Measurements from ENCODE around the gene PPM1G. TPM values are rescaled to one million over a fixed set of nuclear protein-coding genes. Genes with fewer than 3 reads are reported as not detected.

PPM1G gene
- total RNA-seq, 1 donor from 2014 or later = 121 TPM

DNA sequence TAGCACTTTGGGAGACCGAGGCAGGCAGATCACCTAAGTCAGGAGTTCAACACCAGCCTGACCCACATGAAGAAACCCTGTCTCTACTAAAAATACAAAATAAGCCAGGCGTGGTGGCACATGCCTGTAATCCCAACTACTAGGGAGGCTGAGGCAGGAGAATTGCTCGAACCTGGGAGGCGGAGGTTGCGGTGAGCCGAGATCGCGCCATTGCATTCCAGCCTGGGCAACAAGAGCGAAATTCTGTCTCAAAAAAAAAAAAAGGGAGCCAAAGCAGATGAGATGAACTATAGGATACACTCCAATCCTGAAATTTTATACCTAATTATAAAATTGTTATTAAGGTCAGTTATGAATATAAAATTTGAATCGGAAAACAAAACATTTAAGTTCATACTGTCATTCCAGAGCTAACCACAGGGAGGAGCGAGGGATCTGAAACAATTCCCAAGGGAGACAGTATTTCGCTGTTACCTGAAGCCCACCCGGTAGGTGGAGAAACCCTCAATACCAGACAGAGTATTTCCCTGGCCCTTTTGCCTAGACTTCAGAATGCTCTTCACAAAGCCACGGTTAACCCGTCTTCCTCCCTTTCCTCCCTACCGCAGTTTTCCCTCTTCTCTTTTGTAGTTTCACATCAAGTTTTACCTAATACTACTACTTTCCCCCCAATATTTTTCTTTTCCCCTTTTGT lies 1.4 kb downstream of the PPM1G start:
- Histone ChIP-seq H3K4me3 (ENCODE audit: low read depth, low read length) (peak overlapping the region; percentile 94), H3K36me3 (ENCODE audit: control insufficient read depth, insufficient read depth, low read length) (no peaks in the 10 kb centered on the region), H3K27me3 (ENCODE audit: control insufficient read depth, insufficient read depth, low read length) (no peaks in the 10 kb centered on the region)
- TF ChIP-seq, protein P1, sequence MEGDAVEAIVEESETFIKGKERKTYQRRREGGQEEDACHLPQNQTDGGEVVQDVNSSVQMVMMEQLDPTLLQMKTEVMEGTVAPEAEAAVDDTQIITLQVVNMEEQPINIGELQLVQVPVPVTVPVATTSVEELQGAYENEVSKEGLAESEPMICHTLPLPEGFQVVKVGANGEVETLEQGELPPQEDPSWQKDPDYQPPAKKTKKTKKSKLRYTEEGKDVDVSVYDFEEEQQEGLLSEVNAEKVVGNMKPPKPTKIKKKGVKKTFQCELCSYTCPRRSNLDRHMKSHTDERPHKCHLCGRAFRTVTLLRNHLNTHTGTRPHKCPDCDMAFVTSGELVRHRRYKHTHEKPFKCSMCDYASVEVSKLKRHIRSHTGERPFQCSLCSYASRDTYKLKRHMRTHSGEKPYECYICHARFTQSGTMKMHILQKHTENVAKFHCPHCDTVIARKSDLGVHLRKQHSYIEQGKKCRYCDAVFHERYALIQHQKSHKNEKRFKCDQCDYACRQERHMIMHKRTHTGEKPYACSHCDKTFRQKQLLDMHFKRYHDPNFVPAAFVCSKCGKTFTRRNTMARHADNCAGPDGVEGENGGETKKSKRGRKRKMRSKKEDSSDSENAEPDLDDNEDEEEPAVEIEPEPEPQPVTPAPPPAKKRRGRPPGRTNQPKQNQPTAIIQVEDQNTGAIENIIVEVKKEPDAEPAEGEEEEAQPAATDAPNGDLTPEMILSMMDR (IDR thresholded peaks at IDR 0.05; ENCODE audit: insufficient read depth, low read length, poor library complexity, severe bottlenecking) = peak; percentile 59
- DNase-seq (ENCODE audit: low read depth) = no peak

DNA sequence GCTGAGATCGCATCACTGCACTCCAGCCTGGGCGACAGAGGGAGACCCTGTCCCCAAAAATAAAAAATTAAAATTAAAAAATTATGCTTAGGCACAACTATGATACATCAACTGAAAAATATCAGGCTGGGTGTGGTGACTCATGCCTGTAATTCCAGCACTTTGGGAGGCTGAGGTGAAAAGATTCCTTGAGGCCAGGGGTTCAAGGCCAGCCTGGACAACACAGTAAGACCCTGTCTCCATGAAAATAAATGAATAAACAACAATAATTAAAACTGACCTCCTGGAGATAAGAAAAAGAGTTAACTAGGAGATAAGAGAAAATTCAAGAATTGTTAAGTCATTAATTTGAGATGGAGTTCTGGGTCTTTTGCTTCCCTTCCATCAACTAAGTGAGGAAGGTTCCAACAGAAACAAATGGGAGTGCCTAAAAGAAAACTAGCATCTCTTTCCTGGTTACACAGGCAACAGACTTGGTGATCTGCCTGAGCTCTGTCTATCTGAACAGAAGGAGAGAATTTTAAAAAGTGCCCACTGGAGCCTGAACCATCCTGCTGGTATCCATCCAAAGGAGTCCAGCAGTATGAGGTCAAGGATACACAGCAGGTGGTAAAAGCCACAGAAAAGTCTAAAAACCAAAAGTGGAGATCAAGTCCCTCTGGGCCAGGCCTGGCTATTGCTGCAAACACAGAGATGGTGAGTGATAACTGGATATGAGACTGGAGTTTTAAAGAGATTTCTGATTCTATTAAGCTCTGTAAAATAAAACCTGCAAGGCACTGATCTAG lies 8.8 kb downstream of the PPM1G start:
- no peak for DNase-seq (ENCODE audit: low read depth)
- TF ChIP-seq, protein P1 (IDR thresholded peaks at IDR 0.05; ENCODE audit: insufficient read depth, low read length, poor library complexity, severe bottlenecking) = no peak
- H3K27me3 ChIP-seq (ENCODE audit: control insufficient read depth, insufficient read depth, low read length) = no peaks in the 10 kb centered on the region
- H3K36me3 ChIP-seq (ENCODE audit: control insufficient read depth, insufficient read depth, low read length) = no peaks in the 10 kb centered on the region
- H3K4me3 ChIP-seq (ENCODE audit: low read depth, low read length) = no peak overlapping the region

DNA sequence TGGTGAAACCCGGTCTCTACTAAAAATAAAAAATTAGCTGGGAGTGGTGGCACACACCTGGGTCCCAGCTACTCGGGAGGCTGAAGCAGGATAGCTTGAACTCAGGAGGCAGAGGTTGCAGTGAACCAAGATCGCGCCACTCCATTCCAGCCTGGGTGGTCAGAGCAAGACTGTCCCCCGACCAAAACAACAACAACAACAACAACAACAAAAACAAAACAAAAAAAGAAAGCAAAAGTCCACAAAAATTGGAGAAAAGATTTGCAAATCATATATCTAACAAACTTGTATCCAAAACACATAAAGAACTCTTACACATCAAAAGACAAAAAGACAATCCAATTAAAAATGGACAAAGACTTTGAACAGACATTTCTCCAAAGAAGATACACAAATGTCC lies 10.4 kb downstream of the PPM1G start:
- DNase-seq (ENCODE audit: low read depth) = no peak
- TF ChIP-seq, protein P1 (IDR thresholded peaks at IDR 0.05; ENCODE audit: insufficient read depth, low read length, poor library complexity, severe bottlenecking) = no peak
- no peak overlapping the region for H3K4me3 ChIP-seq (ENCODE audit: low read depth, low read length)
- no peaks in the 10 kb centered on the region for H3K36me3 ChIP-seq (ENCODE audit: control insufficient read depth, insufficient read depth, low read length)
- no peaks in the 10 kb centered on the region for H3K27me3 ChIP-seq (ENCODE audit: control insufficient read depth, insufficient read depth, low read length)

DNA sequence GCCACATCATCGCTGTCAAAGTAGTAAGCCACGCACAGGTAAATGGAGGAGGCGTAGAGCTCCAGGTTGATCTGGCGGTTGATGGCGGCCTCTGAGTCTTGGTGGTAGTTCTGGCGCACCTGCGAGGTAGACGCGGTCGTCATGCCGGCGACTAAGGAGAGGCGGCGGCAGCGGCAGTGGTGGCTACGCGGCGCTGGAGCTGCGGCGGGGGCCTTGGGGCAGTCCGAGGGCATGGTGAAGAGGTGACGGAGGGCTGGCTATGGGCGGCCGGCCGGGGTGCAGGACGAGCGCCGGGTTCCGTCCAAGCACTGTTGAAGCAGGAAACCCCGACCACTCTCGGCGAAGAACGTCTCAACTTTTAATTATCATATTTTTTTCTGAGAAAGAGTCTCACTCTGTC lies 16.2 kb downstream of the PPM1G start:
- TF ChIP-seq, protein P1 (IDR thresholded peaks at IDR 0.05; ENCODE audit: insufficient read depth, low read length, poor library complexity, severe bottlenecking) = no peak
- no peaks in the 10 kb centered on the region for H3K27me3 ChIP-seq (ENCODE audit: control insufficient read depth, insufficient read depth, low read length)
- no peak for DNase-seq (ENCODE audit: low read depth)
- no peaks in the 10 kb centered on the region for H3K36me3 ChIP-seq (ENCODE audit: control insufficient read depth, insufficient read depth, low read length)
- no peak overlapping the region for H3K4me3 ChIP-seq (ENCODE audit: low read depth, low read length)

DNA sequence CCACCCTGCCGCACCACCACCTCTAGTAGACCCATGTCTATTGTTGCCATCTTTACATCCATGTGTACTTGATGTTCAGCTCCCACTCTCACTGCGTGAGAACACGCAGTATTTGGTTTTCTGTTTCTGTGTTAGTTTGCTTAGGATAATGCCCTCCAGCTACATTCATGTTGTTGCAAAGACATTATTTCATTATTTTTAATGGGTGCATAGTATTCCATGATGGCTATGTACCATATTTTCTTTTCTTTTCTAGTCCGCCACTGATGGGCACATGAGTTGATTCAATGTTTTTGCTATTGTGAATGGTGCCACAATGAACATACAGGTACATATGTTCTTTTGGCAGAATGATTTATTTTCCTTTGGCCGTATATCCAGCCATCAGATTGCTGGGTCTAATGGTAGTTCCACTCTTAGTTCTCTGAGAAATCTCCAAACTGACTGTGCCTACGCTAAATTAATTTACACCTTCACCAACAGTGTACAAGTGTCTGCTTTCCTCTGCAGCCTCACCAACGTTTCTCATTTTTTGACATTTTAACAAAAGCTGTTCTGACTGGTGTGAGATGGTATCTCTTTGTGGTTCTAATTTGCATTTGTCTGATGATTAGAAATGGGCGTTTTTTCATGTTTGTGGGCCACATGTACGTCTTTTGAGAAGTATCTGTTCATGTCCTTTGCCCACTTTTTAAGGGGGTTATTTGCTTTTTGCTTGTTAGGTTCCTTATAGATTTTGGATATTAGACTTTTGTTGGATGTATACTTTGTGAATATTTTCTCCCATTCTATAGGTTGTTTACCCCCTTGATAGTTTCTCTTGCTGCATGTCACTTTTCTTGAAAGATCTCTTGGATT lies 18.3 kb downstream of the PPM1G start:
- DNase-seq (ENCODE audit: low read depth) = no peak
- Histone ChIP-seq H3K27me3 (ENCODE audit: control insufficient read depth, insufficient read depth, low read length) (no peaks in the 10 kb centered on the region), H3K4me3 (ENCODE audit: low read depth, low read length) (no peak overlapping the region)

More for the DNA sequence above, 18.3 kb downstream of the PPM1G start:
- TF ChIP-seq, protein P1 (IDR thresholded peaks at IDR 0.05; ENCODE audit: insufficient read depth, low read length, poor library complexity, severe bottlenecking) = no peak
- no peaks in the 10 kb centered on the region for H3K36me3 ChIP-seq (ENCODE audit: control insufficient read depth, insufficient read depth, low read length)

Measured in kidney epithelial cell (primary cell).